NCI-H82 treated with DMSO at 0.1 percent for 48 hours (cell line): ENCODE data around the gene GSTA5.
"Not testable (repeated sequence)": the region's sequence is repeated elsewhere in the genome, so short reads cannot be mapped to it uniquely, and the experiment has no call there.

Experiments used
- DNase-seq: peaks from one replicate; lab custom pipeline; 2025; ENCODE audit not compliant: unreplicated experiment; lab: John Stamatoyannopoulos, UW

Gene GSTA5

DNA sequence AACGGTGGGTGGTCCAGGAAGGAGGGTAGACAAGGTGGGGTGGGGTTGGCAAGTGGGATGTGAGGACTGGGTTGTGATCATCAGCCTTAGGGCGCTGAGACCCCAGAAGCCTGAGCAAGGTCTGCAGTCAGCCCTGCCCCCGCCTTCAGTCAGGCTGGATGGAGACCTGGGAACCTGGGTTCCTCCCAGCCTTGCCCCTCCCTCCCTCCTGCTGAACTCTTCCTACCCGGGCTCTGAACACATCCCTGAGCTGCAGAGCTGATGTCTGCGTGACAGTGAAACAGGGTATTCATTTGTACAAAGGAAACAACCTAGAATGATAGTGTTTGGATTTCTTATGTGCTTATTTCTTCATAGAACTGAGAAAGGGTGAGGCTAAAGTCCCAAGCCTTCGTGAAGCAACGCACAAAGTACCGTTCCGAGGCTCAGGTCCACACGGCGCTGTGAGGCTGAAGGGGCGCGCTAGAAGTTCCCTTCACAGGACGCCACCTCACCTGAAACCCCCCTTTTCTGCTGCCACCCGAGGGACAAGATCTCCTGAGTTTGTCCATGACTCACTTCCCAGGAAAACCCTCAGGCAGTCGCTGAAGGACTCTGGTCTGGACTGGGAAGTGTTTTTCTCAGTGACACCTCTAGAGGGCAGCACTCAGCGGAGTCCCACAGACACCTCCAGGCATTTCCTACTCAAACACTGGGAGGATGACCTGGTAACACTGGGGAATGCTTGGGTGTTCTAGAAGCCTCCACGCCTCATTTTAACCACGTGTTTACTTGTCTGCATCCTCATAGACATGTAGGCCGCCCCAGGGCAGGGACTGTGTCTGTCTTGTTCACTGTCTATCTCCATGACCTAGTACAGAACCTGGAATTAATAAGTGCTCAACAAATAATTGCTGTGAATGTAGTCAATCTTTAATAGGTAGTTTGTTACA, 1.2 kb downstream of the GSTA5 start:
- DNase-seq: peak; percentile 23

DNA sequence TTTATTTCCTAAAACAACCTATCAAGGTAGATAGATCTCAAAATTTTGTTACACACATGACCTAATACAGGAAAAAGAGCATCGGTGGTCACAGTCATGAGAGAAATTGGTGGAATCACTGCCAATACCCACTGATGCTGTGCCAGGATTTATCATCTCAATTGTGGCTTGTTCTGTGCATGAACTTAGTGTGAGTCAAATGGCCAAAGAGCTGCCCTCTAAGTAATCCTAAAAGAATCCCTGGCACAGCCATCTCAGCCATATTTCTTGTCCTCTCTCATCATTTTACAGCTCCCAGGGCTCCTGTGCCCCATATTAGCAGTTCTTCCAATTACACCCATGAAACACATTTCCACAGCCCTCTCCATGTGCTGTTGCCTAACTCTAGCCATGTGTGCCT, 6.1 kb downstream of the GSTA5 start:
- no peak for DNase-seq

DNA sequence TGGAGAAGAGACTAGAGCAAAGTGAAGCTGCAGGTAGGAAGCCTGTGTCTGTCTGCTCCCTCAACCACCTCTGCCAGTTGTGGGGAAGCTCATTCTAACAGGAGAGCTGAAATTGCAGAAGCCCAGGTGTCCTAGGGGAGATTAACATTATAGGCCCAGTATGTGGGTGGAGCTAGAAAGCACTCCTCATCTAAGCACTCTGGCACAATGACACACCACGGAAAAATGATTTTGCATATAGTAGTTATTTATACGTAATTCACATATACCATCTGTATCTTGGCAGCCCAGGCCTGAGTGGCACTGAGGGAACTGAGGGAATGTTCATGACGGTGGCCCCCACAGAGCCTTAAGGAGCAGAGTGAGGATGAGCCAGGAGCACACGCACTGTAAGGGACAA, 9.7 kb downstream of the GSTA5 start:
- not testable (repeated sequence) for DNase-seq

DNA sequence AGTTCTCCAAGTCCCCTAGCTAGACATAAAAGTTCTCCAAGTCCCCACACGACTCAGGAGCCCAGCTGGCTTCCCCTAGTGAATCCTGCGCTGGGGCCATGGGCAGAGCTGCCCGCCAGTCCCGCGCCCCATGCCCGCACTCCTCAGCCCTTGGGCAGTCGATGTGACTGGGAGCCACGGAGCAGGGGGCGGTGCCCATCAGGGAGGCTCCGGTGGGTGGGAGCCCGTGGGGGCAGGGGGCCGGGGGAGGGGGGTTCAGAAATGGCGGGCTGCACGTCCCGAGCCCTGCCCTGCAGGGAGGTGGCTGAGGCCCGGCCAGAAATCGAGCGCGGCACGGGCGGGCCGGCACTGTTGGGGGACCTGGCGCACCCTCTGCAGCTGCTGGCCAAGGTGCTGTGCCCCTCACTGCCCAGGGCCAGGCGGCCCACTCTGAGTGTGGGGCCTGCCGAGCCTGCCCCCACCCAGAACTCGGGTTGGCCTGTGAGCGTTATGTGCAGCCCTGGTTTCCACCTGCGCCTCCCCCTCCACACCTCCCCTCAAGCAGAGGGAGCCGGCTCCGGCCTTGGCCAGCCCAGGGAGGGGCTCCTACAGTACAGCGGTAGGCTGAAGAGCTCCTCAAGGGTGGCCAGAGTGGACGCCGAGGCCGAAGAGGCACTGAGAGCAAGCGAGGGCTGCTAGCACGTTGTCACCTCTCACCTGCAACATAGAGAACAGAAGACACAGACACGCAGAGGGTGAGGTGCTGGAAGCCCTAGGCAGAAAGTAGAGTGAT, 11.4 kb downstream of the GSTA5 start:
- DNase-seq: no peak

DNA sequence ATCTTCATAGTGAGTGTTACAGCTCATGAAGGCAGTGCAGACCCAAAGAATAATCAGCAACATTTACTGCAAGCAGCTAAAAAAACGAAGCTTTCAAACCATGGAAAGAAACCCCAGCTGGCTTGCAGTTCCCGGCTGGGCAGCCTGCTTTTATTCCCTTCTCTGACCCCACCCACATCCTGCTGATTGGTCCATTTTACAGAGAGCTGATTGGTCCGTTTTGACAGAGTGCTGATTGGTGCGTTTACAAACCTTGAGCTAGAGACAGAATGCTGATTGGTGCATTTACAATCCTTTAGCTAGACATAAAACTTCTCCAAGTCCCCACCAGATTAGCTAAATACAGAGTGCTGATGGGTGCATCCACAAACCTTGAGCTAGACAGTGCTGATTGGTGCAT, 12.0 kb downstream of the GSTA5 start:
- not testable (repeated sequence) for DNase-seq

DNA sequence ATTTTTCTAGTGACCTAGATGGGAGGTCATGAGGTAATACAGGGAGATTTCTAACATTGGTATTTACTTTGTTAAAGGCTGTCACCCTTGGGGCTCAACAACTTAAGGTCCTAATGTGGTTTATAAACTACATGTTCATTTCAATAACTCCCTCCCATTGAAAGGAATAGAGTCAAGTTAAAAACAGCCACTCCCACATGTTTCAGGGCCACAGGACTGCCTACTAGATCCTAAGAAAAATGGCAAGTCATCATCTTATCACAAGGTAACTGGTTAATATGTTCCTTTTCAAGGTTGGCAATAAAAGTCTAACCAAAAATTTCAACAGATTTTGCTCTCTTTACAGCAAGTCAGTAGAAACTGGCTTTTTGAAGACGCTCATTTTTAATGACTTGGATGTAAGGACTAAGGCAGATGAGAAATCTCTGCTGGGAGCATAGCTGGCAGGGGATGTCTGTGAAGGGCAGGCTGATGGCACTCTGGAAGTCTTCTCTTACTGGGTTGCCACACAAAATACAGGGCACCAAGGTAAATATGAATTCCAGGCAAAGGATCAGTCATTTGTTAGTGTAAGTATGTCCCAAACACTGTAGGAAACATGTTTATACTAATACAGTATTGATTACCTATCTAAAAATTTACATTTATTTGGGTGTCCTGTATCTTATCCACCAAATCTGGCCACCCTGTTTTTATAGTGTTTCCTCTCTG, 13.4 kb downstream of the GSTA5 start:
- DNase-seq: not testable (repeated sequence)

DNA sequence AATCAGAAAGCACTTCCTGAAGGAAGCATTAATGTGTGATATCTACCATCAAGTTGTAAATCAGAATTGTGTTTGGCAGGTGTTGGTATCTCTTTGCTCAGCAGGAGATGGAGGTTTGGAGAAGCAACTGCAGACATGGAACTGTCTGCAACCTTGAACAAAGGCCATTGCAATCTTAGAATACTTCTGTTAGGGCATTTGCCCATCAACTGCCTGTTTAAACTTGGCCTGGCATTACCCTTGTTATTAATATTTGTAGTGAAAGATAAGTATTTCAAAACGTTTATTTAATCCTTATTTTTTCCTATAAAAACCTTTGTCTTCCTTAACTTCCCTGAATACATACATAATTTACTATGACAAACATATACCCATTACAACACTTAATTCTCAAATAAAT, 14.1 kb downstream of the GSTA5 start:
- no peak for DNase-seq

DNA sequence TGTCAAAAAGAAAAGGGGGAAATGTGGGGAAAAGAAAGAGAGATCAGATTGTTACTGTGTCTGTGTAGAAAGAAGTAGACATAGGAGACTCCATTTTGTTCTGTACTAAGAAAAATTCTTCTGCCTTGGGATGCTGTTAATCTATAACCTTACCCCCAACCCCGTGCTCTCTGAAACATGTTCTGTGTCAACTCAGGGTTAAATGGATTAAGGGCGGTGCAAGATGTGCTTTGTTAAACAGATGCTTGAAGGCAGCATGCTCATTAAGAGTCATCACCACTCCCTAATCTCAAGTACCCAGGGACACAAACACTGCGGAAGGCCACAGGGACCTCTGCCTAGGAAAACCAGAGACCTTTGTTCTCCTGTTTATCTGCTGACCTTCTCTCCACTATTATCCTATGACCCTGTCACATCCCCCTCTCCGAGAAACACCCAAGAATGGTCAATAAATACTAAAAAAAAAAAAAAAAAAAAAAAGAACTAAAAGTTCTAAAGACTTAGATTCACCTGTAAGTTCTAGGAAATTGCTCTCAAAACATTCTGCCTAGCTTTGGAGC, 14.6 kb downstream of the GSTA5 start:
- DNase-seq: not testable (repeated sequence)

DNA sequence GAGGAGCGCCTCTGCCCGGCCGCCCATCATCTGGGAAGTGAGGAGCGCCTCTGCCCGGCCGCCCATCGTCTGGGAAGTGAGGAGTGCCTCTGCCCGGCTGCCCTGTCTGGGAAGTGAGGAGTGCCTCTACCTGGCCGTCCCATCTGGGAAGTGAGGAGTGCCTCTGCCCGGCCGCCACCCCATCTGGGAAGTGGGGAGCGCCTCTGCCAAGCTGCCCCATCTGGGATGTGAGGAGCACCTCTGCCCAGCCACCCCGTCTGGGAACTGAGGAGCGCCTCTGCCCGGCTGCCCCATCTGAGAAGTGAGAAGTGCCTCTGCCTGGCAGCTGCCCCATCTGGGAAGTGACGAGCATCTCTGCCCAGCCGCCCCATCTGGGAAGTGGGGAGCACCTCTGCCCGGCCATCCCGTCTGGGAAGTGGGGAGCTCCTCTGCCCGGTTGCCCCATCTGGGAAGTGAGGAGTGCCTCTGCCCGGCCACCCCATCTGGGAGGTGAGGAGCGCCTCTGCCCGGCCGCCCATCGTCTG, 15.3 kb downstream of the GSTA5 start:
- not testable (repeated sequence) for DNase-seq

DNA sequence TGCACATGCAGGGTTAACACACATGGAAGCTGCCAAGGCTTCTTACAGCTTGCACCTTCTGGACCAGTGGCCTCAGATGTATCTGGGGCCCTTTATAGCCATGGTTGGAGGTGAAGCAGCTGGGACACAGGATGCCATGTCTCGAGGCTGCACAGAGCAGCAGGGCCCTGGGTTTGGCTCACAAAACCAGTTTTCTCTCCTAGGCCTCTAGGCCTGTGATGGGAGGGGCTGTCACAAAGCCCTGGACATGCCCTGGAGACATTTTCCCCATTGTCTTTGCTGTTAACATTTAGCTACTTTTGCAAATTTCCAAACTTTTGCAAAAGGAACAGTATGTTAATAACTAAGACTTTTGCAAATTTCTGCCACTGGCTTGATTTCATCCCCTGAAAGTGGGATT, 18.8 kb downstream of the GSTA5 start:
- no peak for DNase-seq

DNA sequence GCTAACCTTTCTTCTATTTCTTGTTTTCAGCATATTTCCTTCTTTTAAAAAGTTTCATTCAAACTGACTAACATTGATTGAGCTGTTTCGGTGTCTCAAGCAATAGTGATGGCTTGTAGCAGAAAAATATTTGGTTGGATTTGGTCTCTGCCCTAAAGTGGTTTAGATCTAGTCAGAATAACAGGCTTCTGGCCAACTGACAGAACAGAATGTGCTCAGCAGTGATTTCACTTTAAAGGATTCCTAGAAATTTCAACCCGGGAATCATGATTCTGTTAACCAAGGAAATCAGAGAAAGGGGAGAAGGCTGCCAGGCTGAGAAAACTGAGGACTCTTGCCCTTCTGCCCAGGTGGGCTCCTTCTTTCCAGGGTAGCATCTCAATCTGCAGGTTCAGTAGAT, 20.4 kb downstream of the GSTA5 start:
- no peak for DNase-seq

DNA sequence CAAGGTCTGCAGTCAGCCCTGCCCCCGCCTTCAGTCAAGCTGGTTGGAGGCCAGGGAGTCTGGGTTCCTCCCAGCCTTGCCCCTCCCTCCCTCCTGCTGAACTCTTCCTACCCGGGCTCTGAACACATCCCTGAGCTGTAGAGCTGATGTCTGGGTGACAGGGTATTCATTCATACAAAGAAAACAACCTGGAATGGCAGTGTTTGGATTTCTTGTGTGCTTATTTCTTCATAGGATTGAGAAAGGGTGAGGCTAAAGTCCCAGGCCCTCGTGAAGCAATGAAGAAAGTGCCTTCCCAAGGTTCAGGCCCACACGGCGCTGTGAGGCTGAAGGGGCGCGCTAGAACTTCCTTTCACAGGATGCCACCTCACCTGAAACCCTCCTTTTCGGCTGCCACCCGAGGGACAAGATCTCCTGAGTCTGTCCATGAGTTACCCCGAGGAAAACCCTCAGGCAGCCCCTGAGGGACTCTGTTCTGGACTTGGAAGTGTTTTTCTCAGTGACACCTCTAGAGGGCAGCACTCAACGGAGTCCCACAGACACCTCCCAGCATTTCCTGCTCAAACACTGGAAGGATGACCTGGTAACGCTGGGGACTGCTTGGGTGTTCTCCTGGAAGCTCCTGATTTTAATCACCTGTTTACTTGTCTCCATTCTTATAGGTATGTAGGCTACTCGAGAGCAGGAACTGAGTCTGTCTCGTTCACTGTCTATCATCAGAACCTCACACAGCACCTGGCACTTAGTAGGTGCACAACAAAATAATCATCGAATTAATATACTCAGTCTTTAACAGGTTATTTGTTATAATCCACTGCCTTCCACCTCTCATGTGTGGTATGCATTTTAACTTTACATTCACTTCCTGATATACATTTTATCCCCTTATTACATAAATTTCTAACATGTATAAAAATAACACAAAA, 25.2 kb downstream of the GSTA5 start:
- peak; percentile 16 for DNase-seq

DNA sequence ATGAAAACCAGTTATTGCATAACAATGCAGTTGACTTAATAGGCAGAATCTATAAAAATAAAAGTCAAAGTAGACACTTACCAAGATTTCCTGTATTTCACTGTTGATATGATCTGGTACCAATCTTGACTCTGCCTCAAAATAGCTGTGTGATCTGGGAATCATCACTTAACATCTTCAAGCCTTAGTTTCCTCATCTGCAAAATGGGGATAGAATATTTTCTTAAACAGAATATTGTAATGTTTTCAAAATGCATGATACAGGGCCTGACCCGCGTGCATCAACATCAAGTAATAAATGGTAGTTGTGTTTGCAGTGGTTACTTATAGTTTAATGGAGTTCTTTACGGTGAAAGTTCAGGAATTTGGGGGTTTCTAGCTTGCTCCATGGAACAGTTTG, 26.1 kb downstream of the GSTA5 start:
- not testable (repeated sequence) for DNase-seq

DNA sequence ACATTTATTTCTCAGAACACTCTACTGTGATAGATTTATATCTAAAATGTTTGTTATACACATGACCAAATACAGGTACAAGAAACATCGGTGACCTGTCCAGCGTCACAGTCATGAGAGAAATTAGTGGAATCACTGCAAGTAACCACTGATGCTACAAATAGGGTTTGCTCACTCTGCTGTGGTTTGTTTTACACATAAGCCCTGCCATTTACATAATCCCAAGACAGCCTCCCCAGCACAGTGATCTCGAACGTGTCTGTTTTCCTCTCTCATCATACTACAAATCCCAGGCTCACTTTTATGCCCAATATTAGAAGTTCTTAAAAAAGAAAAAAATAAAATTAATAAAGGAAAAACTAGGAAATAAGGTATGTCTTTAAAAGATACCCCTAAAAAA, 30.8 kb downstream of the GSTA5 start:
- DNase-seq: not testable (repeated sequence)

DNA sequence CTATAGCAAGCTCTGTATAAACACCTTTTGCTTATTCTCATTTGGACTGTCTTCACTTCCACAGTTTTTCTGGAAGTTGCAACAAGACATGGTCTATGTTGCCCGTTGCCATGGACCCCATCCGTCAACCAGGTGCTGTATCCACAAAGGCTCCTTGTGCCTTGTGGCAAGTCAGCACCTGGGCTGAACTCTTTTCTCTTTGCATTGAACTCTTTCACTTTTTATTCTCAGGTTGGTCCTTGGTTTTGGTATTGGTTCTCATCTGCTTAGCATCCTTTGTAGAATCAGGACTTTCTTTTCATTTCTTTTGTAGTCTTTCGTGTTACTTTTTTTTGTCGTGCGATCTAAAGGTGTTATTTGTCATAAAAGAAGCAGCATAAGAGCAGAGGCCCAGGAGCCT, 32.0 kb downstream of the GSTA5 start:
- DNase-seq: no peak

DNA sequence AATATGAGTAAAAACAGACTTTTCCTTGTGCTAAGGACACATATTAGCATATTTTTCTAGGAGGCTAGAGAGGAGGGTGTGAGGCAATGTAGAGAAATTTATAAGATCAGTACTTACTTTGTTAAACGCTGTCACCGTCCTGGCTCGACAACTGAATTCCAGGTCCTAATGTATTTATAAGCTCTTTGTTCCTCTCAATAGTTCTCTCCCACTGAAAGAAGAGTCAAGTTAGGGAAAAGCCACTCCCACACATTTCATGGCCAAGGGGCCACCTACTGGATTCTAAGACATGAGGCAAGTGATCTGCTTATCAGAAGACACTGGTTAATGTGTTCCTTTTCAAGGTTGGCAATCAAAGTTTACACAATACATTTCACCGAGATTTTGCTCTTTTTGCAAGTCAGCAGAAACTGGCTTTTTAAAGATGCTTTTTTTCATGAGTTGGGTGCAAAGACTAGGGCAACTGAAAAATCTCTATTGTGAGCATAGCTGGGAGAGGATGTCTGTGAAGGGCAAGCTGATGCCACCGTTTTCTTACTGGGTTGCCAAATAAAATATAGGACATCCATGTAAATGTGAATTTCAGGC, 36.9 kb downstream of the GSTA5 start, which contains the start of gene GSTA1:
TSS of gene GSTA1 (minus strand) at position 149 of the 588 bp plus-strand sequence. CDS start 4,549 bp downstream, outside the sequence.
- not testable (repeated sequence) for DNase-seq

DNA sequence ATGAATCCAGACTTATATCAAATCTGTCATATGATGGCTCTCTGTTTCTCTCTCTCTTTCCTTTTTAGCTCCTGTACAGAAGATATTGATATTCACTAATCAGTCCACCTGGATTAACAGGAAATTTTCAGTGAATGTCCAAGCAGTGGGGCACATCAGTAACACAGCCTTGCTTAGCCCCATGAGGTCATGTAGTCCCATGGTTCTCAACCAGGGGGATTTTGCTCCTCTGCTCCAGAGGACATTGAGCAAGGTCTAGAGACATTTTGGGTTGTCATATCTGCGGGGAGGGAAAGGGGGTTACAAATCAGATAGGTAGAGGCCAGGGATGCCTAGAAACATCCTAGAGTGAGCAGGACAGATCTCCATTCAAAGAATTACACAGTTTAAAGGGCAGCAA, 37.8 kb downstream of the GSTA5 start:
- no peak for DNase-seq

DNA sequence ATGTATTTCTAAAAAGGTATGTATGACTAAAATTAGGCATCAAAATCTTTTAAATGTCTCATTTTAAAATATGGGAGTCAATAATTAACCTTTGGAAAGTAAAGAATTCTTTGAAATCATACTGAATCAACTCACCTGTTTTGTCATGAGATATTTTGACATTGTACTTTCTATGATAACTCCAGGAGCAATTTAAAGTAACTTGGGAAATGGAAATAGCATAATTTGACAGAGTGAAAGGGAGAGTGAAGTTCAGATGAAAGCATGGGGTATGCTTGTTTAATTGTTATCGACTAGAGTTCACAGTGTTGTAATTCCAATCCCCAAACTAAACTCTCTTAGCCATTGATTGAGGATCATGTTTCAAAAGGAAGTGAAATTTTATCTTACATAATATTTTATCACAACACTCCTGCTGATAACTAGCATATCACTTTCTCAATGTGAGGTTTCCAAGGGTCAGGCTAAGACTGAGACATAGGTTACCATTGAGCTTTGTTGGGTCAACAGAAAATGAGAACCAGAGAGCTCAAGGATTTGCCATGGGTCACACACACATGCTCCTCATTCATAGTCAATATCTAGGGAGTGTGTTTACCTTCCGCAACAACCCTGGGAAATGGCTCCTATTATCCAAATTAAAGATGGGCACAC, 39.3 kb downstream of the GSTA5 start:
- DNase-seq: no peak

DNA sequence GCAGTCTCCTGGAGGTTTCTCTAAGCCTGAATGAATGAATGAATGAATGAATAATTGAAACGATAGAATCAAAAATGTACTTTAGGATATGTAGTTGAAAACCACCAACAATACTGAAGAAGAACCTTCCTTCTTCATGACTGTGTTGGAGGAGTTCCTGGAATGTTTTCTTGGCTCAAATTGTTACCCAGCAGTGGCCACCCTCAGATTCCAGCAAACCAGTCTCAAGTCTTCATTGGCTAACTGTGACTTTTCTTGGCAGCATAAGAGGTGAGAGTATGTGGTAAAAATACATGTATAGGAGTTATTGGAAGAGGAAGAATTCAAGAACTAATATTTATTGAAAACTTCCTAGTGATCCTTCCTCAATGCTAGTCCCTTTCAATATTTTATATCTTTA, 41.3 kb downstream of the GSTA5 start:
- DNase-seq: not testable (repeated sequence)
